Measurements from ENCODE around the gene OR6A2.

- no peak for TF ChIP-seq CTCF (conservative IDR thresholded peaks at IDR 0.05 in 1 of 2, IDR thresholded peaks at IDR 0.05 in 1 of 2; ENCODE audit: low read depth in 1 of 2, low read length in 2 of 2)
- TF ChIP-seq EZH2 (IDR thresholded peaks at IDR 0.05; ENCODE audit: low read length, missing control alignments) = no peak
Measured at GRCh38 chr11:6794639-6795038, 4.8 kb downstream of the OR6A2 start.
